ENCODE results near the gene LRRIQ4.

- no peak for TF ChIP-seq TCF12 (IDR thresholded peaks at IDR 0.05; ENCODE audit: low read depth)
- peak; percentile 6; the same call in 1 of the 2 replicates for TF ChIP-seq USF1 (IDR thresholded peaks at IDR 0.05)
- TF ChIP-seq EP300 (IDR thresholded peaks at IDR 0.05; ENCODE audit: borderline replicate concordance): 0 out of 2 replicates have a peak, but pooled peaks have one; percentile 9
- TF ChIP-seq EGR1 (IDR thresholded peaks at IDR 0.05): no peak
- TF ChIP-seq MAX (IDR thresholded peaks at IDR 0.05): peak; percentile 72; the same call in 1 of the 2 replicates
- TF ChIP-seq CEBPB (IDR thresholded peaks at IDR 0.05): no peak
- peak; percentile 84 for TF ChIP-seq YY1 (IDR thresholded peaks at IDR 0.05; ENCODE audit: low read depth)
- no peak for TF ChIP-seq ZBTB7A (IDR thresholded peaks at IDR 0.05; ENCODE audit: low read depth)
Observed at GRCh38 chr3:169764882-169765612, 47.6 kb upstream of the LRRIQ4 start, which contains the start of gene TERC.
